ENCODE results near the gene CCDC68.
A peak's percentile ranks its signal among the peaks of the same experiment; 100 is the strongest.

CCDC68 gene

DNA sequence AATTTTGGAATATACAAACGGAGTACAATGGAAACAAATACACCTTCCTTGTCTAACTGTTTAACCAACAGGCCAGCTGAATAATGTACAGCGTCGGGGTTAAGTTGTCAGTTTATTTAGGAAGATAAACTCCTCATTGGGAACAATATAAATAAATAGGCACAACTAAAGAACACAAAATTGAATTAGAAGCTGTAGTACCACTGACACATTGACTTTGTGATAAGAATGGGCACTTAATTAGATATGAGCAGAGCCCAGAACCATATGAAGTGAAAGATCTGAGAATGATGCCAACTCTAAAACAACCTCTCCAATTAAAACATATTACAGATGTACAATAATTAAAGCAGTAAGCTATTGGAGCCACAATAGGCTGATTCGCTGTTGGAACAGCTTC lies 44.4 kb downstream of the CCDC68 start:
- no peak for DNase-seq

GRCh38 chr18:54911551-54911950 lies 47.7 kb downstream of the CCDC68 start:
- DNase-seq: no peak

DNA sequence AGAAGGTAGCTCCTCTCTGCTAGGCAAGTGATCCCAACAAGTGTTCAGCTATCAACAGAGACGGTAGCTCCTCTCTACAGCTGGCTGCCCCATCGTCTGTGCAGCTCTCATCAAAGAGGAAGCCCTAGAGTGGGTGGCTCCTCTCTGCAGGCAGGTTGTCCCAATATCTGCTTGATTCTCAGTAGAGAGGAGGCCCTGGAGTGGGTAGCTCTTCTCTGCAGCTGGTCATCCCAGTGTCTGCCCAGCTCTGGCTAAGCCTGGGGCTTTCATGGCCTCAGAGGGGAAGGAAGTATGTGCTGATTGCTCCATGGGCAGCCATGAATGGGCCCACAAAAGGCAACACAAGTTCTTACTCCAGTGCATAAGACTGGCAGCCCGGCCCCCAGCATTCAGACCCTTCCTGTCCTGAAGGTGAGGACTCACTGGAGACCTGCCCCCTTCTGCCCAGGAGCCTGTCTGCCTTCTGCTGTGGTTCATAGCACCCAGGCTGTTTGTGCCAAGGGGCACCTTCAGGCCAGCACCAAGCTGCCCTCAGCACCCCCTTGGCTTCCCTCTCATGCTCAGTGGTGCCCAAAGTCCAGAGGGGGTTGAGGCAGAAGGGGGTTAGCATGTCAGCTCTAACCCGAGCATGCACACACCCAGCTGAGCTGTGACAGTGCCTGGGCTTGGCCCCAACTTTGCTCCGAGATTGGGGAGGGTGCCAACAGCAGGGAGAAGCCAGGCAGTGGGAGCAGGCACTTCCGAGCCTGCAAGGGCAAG lies 48.9 kb downstream of the CCDC68 start:
- DNase-seq: no peak

DNA sequence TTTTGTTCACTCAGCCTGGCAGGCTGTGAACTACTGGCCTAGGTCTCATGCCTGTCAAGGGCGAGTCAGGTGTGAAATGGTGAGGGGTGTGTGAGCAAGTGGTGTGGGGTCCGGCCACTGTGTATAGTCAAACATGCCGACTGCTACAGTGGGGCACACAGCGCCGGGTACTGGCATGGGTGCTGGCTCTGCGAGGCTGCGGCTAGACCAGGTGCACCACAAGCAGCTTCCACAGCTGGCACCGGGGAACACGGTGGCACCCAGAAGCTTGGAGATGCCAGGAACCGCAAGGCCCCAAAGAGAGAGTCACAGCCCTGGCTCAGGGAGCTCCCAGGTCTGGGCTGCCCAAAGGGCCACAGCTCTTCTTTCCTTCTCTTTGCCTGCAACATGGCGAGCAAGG lies 49.7 kb downstream of the CCDC68 start:
- DNase-seq: no peak

GRCh38 chr18:54906331-54907185 lies 52.7 kb downstream of the CCDC68 start:
- no peak for DNase-seq

DNA sequence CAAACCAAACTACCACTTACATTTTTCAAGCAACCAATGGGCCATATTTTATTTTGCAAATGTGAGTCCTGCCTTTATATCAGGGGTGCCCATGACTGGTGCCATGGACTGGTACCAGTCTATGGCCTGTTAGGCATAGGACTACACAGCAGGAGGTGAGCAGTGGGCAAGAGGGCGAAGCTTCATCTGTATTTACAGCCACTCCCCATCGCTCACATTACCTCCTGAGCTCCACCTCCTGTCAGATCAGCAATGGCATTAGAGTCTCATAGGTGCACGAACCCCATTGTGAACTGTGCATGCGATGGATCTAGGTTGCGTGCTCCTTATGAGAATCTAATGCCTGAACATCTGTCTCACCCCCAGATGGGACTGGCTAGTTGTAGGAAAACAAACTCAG lies 53.6 kb downstream of the CCDC68 start:
- no peak for DNase-seq

DNA sequence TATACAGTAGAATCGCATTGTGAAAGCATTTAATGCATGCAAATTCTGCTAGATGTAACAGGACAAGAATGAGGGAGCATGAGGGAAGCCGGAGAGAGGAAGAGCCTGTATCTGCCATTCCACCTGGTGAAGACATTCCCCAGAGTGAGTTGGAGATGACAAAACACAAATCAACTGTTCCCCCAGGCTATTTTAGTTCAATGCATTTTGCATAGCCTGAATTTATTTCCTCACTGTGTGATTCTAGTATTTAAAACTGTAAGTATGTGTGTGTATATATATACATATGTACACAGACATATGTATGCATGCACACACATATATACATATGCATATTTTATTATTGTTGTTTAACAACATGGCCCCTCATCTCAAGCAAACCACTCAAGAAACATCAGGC lies 54.7 kb downstream of the CCDC68 start:
- DNase-seq: no peak

DNA sequence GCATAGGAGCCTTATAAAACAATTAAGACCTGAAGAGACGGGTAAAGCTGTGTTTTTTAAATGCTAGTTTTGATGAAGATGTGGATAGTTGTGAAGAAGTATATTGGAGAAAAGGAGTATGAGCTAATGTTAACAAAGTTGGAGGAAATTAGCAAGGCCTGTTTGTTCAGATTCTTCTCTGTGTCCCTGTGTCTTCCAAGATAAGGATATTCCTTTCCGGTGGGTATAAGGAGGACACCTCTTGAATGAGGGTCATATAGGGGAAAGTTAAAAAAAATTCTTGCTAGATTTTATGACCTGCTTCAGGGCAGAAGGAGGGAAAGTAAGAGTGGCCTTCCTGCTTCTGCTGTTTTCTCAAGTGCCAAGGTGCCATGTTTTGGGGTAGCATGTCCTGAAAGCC lies 59.0 kb downstream of the CCDC68 start:
- no peak for DNase-seq

GRCh38 chr18:54899500-54899899 lies 59.8 kb downstream of the CCDC68 start:
- DNase-seq: no peak

DNA sequence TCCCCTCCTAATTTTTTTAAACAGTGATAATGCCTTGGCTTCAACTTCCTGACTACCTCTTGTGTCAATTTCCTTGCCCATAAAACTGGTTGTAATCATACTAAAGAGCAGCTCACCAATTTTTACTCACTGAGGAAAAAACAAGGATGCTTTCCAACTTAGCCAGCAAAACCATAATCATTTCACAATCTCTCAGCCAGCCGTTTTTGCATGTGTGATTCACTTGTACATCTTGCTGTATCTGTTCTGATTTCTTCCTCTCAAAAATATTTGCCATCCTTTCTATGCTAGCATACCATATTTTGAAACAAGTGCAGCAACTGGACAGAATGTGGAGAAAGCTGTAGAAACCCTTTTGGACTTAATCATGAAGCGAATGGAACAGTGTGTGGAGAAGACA lies 70.3 kb downstream of the CCDC68 start:
- DNase-seq: no peak

GRCh38 chr18:54888378-54888777 lies 70.9 kb downstream of the CCDC68 start:
- DNase-seq: no peak

GRCh38 chr18:54883816-54884604 lies 75.3 kb downstream of the CCDC68 start:
- DNase-seq: no peak

GRCh38 chr18:54882318-54882717 lies 76.9 kb downstream of the CCDC68 start:
- no peak for DNase-seq

DNA sequence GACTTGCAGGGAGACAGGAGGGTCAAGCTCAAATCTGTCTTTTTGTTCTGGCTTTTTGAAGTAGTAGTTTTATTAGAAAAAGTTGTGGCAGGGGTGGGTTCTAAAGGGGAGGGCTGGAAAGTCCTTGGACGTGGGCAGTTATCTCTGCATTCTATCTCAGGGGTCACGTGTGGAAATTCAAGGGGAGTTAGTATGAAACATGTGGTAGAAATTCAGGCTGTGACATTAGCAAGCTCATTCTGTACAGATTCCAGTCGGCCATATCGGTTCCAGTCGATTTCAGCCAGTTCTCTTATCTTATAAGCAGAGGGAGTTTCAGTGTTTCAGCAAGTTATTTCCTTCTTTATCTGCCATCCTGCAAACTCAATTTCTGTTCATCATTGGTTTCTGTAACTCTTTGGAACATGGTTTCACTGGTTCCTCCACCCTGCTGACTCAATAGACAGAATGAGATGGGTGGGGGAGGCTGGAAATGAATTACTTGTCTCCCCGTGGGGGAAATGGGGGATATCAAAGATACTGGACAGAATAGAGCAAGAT lies 78.0 kb downstream of the CCDC68 start:
- peak; percentile 82 for DNase-seq

DNA sequence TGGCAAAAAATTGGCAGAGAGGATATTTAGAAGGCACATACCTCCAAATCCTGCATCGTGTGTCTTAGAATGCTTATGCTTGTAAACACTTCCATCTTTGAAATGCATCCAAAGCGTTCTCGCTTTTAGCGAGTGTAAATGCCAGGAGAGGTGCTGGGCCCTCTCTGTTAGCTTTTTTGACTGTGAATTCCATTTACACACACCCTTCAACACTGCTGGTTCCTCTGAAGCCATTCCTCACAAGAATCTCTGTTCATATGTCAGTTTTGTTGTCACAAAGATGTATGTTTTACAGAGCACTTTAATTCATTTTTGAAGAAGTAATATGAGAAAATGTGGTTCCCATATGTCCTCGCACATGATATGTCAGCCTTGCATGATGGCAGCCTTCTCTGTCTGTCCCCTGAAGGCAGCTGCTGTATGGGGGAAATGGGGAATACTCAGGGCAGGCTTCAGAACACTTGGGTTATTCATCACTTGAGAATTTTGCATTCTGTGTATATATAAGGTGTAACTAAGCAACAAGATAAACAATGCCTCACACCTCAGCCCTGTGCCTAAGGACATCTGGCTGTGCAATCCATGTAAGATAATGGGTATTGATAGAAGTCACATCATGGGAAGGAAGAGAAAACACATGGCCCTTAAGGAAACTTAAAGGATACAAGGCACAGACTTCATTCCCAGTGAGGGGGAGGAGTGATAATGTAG lies 78.7 kb downstream of the CCDC68 start:
- DNase-seq: peak; percentile 40

GRCh38 chr18:54879691-54880090 lies 79.6 kb downstream of the CCDC68 start:
- no peak for DNase-seq

- no peak for DNase-seq
Measured at GRCh38 chr18:54878659-54879358, 80.5 kb downstream of the CCDC68 start.

DNA sequence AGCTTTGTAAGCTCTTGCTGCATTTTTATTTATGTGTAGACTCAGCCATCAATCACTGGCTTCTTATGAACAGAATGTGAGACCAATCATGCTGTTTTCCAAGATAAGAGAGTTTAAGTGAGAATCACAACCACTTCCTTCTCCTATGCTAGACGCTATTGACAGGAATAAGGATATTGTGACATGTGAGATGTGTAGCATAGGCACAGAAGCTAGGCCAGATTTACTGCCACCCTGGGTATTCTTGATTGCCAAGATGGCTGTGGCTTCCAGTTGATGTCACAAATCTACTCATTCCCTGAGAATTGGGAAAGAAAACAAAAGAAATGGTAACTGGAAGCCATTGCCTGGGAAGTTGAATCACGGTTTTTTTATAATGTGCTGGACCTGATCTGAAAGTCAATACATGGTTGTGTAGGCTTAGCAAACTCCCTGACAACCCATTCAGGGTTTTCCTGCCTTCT lies 81.1 kb downstream of the CCDC68 start:
- DNase-seq: peak; percentile 55

DNA sequence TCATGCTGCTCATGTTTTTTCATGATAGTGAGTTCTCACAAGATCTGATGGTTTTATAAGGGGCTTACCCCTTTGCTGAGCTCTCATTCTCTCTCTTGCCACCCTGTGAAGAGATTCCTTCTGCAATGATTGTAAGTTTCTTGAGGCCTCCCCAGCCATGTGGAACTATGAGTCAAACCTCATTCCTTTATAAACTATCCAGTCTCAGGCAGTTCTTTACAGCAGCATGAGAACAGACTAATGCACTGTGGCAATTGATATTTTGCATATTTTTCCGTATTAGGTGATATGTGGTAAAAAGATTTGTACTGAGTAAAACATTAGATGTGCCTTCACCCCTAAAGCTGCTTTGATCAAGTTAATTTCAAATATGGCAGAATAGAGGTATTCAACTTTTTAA lies 82.2 kb downstream of the CCDC68 start:
- DNase-seq: no peak

GRCh38 chr18:54875063-54875462 lies 84.2 kb downstream of the CCDC68 start:
- no peak for DNase-seq

GRCh38 chr18:54873884-54874255 lies 85.4 kb downstream of the CCDC68 start:
- DNase-seq: peak; percentile 23

DNA sequence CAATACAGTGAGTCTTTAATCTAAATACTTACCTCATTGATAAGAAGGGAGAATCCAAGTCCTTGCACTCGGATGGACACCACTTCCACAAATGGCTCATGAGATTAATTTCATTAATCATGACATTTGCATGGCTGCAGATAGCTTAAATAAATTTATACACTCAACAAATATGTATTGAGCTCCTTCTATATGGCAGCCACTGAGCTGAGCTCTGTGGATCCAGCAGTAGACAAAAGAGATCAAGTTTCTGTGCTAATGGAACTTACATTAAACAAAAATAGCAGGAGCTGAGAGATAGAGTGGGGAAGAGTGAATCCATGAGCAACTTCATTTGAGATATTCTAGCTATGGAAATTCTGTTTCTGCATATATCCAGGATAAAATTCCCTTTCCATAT lies 86.6 kb downstream of the CCDC68 start:
- peak; percentile 54 for DNase-seq
